Right renal pelvis (tissue), 4 donors: Measurements from ENCODE around the gene OBSCN. TPM values are rescaled to one million over a fixed set of nuclear protein-coding genes. Genes with fewer than 3 reads are reported as not detected.

Experiments
- DNase-seq, 4 donors: peaks; one replicate each; pipeline ENCODE4 v3.0.0-alpha.2; 2013; ENCODE audit warnings: low read depth in 4 of 4, low spot score in 3 of 4, missing footprints in 1 of 4
- polyA plus RNA-seq, 4 donors: library from polyadenylated mRNA; unstranded; fragments of 120-200 nt; gene quantifications; one replicate each; pipeline ENCODE4 v1.2.1, GENCODE V29; 2013; ENCODE audit not compliant: insufficient read length in 4 of 4

Gene OBSCN
- polyA plus RNA-seq, 4 donors = 24.6 to 31.8 (median 28.1) TPM

GRCh38 chr1:228314315-228314657, 106.4 kb downstream of the OBSCN start:
- DNase-seq = no peak

- DNase-seq = no peak
Measured at GRCh38 chr1:228314658-228315483, 107.0 kb downstream of the OBSCN start.

- DNase-seq = no peak
Measured at GRCh38 chr1:228315484-228315944, 107.7 kb downstream of the OBSCN start.

DNA sequence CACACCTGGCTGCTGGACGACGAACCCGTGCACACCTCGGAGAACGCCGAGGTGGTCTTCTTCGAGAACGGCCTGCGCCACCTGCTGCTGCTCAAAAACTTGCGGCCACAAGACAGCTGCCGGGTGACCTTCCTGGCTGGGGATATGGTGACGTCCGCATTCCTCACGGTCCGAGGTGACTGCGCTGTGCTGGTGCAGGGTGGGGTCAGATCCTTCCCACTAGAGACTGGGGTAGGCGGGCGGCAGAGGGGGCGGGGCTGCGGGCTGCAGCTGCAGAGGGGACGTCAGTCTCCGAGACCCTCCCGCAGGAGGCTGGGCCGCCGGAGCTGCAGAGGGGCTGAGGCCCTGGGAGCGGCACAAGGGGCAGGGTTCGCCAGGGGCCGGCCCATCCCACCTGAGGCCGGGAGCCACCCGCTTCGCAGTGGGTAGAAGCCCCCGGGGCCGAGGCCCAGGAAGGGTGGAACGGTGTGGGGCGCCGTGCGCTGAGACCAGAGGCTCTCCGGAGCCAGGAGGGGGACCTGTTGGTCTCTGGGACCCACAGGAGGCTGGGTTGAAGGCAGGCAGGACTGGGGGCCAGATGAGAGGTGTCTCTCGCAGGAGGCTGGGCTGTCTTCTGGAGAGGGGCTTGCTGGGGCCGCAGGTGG, 108.2 kb downstream of the OBSCN start:
- peak in 1 of 4 donors; percentile 21 for DNase-seq

GRCh38 chr1:228316589-228317387, 108.9 kb downstream of the OBSCN start:
- DNase-seq = no peak

DNA sequence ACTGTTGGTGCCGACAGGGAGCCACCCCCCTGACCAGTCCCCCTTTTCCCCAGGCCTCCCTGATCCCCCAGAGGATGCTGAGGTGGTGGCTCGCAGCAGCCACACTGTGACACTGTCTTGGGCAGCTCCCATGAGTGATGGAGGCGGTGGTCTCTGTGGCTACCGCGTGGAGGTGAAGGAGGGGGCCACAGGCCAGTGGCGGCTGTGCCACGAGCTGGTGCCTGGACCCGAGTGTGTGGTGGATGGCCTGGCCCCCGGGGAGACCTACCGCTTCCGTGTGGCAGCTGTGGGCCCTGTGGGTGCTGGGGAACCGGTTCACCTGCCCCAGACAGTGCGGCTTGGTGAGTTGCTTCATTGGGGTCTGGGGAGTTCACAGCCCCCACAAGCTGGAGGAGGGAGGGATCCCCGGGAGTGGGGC, 109.6 kb downstream of the OBSCN start:
- DNase-seq = no peak

GRCh38 chr1:228317891-228318810, 110.3 kb downstream of the OBSCN start:
- DNase-seq = no peak

GRCh38 chr1:228318823-228319241, 111.0 kb downstream of the OBSCN start:
- DNase-seq = no peak

DNA sequence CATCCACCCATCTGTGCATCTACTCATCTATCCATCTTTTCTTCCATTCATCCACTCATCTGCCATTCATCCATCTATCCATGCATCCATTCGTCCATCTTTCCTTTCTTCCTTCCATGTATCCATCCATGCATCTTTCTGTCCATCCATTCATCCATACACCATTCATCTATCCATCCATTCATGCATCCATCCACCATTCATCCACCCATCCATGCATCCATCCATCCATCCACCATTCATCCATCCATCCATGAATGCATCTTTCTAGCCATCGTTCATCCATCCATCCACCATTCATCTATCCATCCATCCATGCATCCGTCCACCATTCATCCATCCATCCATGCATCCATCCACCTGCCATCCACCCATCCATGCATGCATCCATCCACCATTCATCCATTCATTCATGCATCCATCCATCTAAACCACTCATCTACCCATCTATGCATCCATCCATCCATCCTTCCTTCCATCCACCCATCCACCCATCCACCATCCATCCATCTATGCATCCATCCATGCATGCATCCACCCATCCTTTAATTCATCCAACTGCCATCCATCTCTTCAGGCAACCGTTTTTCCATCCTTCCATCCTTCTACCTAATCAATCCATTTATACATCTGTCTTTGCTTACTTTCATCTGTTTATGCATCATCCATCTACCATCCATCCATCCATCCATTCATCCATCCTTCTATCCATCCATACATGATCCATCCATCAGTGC, 111.7 kb downstream of the OBSCN start:
- DNase-seq = no peak

GRCh38 chr1:228320394-228320793, 112.5 kb downstream of the OBSCN start:
- DNase-seq = no peak

GRCh38 chr1:228321435-228321834, 113.6 kb downstream of the OBSCN start:
- no peak for DNase-seq

DNA sequence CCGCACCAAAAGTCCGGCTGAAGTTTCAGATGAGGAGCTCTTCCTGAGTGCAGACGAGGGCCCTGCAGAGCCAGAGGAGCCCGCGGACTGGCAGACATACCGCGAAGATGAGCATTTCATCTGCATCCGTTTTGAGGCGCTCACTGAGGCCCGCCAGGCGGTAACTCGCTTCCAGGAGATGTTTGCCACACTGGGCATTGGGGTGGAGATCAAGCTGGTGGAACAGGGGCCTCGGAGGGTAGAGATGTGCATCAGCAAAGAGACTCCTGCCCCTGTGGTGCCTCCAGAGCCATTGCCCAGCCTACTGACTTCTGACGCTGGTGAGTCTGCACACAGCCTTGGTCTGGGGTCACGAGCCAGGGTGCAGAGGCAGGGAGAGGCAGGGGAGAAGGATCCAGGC, 114.1 kb downstream of the OBSCN start:
- DNase-seq = no peak

DNA sequence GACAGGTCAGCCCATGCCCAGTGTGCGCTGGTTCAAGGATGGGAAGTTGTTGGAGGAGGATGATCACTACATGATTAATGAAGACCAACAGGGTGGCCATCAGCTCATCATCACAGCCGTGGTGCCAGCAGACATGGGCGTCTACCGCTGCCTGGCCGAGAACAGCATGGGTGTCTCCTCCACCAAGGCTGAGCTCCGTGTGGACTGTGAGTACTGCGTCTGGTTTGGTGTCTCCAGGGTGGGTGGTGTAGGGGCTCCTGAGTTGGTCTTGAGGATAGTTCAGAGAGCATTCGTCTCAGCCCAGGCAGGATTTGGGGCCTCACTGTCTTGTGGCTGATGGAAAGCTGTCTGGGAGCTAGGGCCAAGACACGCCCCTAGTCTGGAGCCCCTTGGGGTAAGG, 115.6 kb downstream of the OBSCN start:
- DNase-seq = no peak

DNA sequence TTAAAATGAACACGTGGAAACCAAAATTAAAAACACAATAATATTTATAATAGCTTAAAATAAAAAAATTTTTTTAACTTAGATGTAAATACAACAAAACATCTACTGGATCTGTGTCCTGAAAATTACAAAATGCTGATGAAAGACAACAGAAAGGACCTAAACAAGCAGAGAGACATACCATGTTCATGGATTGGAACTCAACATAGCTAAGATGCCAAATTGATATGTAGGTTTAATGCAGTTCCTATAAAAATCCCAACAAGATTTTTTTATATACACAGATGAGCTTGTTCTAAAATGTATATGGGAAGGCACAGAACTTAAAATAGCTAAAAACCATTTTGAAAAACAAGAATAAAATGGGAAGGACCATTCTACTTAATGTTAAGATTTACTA, 117.4 kb downstream of the OBSCN start:
- no peak for DNase-seq

- no peak for DNase-seq
Measured at GRCh38 chr1:228329887-228330286, 122.0 kb downstream of the OBSCN start.

DNA sequence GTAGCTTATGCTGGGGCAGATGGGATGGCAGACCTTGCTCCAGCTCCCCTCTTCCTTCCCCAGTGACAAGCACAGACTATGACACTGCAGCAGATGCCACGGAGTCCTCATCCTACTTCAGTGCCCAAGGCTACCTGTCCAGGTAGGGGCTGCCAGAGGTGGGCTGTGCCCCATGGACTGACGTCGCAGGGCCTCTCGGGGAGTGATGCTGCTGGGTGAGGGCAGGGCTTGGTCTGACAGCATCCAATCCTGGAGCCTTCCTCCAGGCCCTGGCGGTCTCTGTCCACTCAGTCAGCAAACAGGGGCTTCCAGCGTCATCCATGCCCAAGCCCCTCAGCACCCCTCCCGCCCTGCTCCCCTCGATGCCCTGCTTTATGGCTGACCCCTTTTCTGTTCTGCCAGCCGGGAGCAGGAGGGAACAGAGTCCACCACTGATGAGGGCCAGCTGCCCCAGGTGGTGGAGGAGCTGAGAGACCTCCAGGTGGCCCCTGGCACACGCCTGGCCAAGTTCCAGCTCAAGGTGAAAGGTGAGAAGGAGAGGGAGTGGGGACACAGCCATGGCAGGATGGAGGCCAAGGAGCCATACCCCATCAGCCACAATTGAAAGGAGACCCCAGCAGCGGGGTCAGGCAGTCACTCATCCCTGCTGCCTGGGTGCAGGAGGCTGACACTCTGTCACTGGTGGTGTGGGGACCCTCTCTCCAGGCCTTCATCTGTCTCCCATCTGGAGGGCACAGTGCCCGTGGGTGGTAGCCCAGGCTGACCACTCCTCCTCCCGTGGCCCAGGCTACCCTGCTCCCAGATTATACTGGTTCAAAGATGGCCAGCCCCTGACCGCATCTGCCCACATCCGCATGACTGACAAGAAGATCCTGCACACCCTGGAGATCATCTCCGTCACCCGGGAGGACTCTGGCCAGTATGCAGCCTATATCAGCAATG, 125.2 kb downstream of the OBSCN start:
- DNase-seq = no peak

GRCh38 chr1:228333739-228334115, 125.9 kb downstream of the OBSCN start:
- no peak for DNase-seq

- no peak for DNase-seq
Measured at GRCh38 chr1:228334226-228334935, 126.5 kb downstream of the OBSCN start.
